Upper lobe of right lung (tissue), 1 donor: ENCODE data around the gene STAB2. TPM values are rescaled to one million over a fixed set of nuclear protein-coding genes. Genes with fewer than 3 reads are reported as not detected.

Experiments
- ATAC-seq: fragments of 200-7000 bp; cut with Tn5 transposase; one replicate; pipeline ENCODE4 v1.9.1; 2020; ENCODE audit warnings: mild to moderate bottlenecking, moderate library complexity
- DNase-seq: peaks from one replicate; pipeline ENCODE4 v3.0.0-alpha.2; 2020
- H3K27ac ChIP-seq: fragments of 200-600 bp; one replicate; pipeline ENCODE4 v1.8.0; 2022
- H3K27me3 ChIP-seq: fragments of 200-600 bp; one replicate; pipeline ENCODE4 v1.8.0; 2022; ENCODE audit warnings: mild to moderate bottlenecking
- H3K36me3 ChIP-seq: fragments of 200-600 bp; one replicate; pipeline ENCODE4 v1.8.0; 2022
- H3K4me1 ChIP-seq: fragments of 200-600 bp; one replicate; pipeline ENCODE4 v1.8.0; 2022
- H3K4me3 ChIP-seq: fragments of 200-600 bp; one replicate; pipeline ENCODE4 v1.8.0; 2022; ENCODE audit warnings: mild to moderate bottlenecking
- H3K9me3 ChIP-seq: fragments of 200-600 bp; one replicate; pipeline ENCODE4 v1.8.0; 2022
- intact Hi-C: fragments of 100-400 bp; cut with DNase I; formaldehyde crosslinking; loops from one replicate; pipeline ENCODE4 v1.11.0; 2022
- total RNA-seq: library from RNA; stranded (reverse); fragmentation: NEBNext Ultra II Directional; extraction: Animal tissue kit (Norgen Biotek cat#: 25700); gene quantifications from one replicate; pipeline ENCODE4 v1.2.1, GENCODE V29; 2021
- TF ChIP-seq, protein P1 (sequence below): fragments of 200-600 bp; IDR thresholded peaks from one replicate; pipeline ENCODE4 v1.8.0; 2022; ENCODE audit warnings: antibody characterized with exemption
- donor health status: DM: no; HTN: yes; CAD: no; lungs with severe emphysema.

Gene STAB2
- total RNA-seq, 1 donor from 2014 or later, result 2.6 TPM

DNA sequence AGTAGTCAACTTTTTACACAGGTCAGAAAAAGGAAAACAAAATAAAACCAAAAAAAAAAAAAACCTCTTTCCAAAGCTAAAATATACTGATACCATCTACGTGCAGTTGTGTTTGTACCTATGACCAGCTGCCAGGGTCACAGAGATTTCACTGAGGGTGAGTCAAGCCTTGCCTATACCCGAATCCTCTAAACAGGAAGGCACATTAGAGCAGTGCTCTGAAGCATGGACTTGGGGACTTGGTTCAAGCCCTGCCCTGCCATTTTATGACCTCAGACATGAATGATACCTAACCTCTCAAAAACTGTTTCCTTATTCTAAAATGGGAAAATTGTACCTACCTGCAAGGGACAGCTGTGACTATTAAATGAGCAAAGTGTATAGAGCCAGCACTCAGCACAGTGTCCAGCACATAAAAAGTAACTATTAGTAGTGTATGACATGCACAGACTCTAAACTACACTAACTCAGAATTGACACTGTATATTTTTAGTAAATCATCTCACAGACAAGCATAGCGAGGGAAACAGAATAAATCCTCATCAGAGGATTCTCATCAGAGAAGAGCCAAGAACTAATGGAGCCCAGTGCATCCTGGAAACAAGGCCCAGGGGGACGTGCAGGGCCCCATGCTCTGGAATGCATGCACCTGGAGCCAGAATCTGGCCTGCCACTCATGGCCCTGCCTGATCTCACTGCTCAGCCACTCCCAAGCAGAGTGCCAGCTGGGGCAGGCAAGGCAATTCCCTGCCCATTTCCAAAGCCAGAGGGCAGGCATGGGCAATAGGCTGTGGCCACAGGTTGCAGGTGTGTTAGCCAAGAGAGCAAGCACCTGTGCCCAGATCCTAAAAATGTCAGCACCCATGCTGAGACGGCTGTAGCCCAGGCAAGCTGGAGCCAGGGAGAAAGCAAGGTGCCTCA is 196.9 kb downstream of the STAB2 start:
- no peaks in the 10 kb centered on the region for H3K4me1 ChIP-seq
- TF ChIP-seq, protein P1, sequence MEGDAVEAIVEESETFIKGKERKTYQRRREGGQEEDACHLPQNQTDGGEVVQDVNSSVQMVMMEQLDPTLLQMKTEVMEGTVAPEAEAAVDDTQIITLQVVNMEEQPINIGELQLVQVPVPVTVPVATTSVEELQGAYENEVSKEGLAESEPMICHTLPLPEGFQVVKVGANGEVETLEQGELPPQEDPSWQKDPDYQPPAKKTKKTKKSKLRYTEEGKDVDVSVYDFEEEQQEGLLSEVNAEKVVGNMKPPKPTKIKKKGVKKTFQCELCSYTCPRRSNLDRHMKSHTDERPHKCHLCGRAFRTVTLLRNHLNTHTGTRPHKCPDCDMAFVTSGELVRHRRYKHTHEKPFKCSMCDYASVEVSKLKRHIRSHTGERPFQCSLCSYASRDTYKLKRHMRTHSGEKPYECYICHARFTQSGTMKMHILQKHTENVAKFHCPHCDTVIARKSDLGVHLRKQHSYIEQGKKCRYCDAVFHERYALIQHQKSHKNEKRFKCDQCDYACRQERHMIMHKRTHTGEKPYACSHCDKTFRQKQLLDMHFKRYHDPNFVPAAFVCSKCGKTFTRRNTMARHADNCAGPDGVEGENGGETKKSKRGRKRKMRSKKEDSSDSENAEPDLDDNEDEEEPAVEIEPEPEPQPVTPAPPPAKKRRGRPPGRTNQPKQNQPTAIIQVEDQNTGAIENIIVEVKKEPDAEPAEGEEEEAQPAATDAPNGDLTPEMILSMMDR, result no peak
- H3K4me3 ChIP-seq, result no peak overlapping the region
- H3K27ac ChIP-seq, result no peak overlapping the region
- intact Hi-C loops, result no loop called here
- DNase-seq, result no peak
- ATAC-seq, result peak; percentile 41
- H3K36me3 ChIP-seq, result peaks cover 7% of the 10 kb centered on the region
- no peaks in the 10 kb centered on the region for H3K27me3 ChIP-seq
- H3K9me3 ChIP-seq, result no peaks in the 10 kb centered on the region

DNA sequence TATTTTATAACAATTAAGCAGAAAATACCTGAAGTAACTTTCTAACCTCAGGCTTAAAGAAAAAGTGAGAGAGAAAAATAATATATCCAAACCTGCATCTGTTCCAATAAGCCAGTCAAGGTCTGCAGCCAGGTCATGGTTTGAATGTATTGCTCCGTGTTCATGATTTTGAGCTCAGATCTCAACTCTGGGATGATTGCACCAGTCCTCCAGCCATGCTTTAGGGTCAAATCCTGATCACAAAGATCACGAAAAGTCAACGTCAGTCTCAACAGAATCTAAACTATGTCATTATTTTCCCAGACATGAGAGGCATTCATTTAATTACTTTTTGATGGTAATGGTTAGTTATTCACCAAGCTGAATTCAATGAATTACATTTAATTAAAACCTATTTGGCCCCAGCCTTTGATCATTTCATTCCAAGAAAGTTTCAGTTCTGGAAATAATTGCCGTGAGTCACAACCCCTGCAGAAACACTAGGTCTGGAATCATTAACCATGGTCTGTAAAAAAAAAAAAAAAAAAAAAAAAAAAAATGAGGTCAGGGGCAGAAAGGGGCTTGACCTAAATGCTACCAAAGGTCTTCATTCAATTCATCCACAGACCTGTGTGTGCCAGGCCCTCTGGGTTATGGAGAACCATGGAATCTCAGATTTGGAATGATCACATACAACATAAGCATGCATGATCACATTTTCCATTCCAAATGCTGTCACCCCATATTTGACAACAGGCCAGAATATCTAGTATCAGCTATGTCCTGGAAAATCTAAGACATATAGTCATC is 198.4 kb downstream of the STAB2 start:
- Histone ChIP-seq H3K9me3 (no peaks in the 10 kb centered on the region), H3K4me3 (no peak overlapping the region), H3K4me1 (no peaks in the 10 kb centered on the region), H3K36me3 (peaks cover 7% of the 10 kb centered on the region), H3K27me3 (no peaks in the 10 kb centered on the region), H3K27ac (no peak overlapping the region)
- DNase-seq (no peak), ATAC-seq (no peak)
- TF ChIP-seq, protein P1, result no peak
- intact Hi-C loops, result no loop called here

DNA sequence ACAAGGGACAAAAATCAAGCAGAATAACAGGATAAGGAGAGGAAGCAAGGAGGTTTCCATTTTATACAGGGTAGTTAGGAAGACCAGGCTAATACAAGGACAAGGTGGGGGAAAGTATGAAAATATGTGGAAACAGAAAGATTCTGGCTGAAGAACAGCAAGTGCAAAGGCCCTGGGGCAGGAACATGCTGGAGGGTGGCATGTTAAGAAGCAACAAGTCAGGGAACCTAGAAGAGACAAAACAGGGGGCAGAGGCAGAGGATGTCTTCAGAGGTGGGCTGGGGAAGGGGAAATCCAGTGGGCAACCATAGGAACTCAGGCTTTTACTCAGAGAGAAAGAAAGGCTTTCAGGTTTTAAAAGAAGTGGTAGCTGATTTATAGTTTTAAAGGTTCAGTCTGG is 199.1 kb downstream of the STAB2 start:
- Histone ChIP-seq H3K4me3 (no peak overlapping the region), H3K27me3 (no peaks in the 10 kb centered on the region), H3K4me1 (no peaks in the 10 kb centered on the region), H3K9me3 (no peaks in the 10 kb centered on the region), H3K36me3 (peaks cover 7% of the 10 kb centered on the region), H3K27ac (no peak overlapping the region)
- intact Hi-C loops, result no loop called here
- TF ChIP-seq, protein P1, result no peak
- no peak for DNase-seq
- ATAC-seq, result no peak

DNA sequence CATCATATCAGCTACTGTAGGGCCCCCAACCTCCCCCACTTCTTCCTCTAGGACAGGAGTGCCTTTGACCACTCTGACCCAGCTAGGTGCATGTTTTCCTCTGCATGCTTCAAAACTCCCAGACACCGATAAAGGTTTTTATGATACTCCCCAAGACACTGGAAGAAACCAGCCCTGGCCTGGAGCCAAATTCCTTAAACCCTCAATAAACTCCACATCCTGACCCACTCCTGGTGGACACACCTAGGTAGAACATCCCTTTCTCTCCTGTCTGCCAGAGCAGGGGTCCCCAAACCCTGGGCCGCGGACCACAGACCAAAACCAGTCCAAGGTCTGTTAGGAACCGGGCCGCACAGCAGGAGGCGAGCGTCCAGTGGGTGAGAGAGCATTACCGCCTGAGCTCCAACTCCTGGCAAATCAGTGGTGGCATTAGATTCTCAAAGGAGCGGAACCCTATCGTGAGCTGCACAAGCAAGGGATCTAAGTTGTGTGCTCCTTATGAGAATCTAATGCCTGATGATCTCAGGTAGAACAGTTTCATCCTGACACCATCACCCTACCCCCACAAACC is 204.4 kb downstream of the STAB2 start:
- ATAC-seq (no peak), DNase-seq (no peak)
- intact Hi-C loops, result no loop called here

DNA sequence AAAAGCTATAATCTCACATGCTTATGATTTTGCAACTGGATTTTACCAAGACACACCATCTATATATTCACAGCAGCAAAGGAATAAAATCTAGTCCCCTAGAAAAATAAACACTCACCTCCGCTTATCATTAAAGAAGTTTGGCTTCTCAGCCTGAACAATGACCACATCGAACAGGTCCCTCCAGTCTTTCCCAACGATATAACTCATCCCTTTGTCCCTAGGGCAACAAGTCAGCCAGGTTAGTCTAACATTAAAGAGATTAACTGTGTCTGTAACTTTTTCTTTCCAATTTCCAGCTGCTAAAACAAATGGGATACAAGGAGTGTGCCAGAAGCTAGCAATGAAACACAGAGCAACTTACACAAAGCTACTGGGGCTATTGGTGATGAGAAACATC is 206.0 kb downstream of the STAB2 start:
- no peak for DNase-seq
- H3K4me1 ChIP-seq, result no peaks in the 10 kb centered on the region
- no peaks in the 10 kb centered on the region for H3K36me3 ChIP-seq
- TF ChIP-seq, protein P1, result no peak
- ATAC-seq, result no peak
- H3K27ac ChIP-seq, result no peak overlapping the region
- H3K9me3 ChIP-seq, result no peaks in the 10 kb centered on the region
- intact Hi-C loops, result no loop called here
- H3K4me3 ChIP-seq, result no peak overlapping the region
- H3K27me3 ChIP-seq, result no peaks in the 10 kb centered on the region

More for the DNA sequence above, 204.4 kb downstream of the STAB2 start:
- H3K9me3 ChIP-seq, result no peaks in the 10 kb centered on the region
- no peaks in the 10 kb centered on the region for H3K4me1 ChIP-seq
- no peak overlapping the region for H3K27ac ChIP-seq
- TF ChIP-seq, protein P1, result no peak
- H3K36me3 ChIP-seq, result no peaks in the 10 kb centered on the region
- H3K27me3 ChIP-seq, result no peaks in the 10 kb centered on the region
- no peak overlapping the region for H3K4me3 ChIP-seq
